H9 (cell line): ENCODE measurements around the gene SYNGR4. TPM values are rescaled to one million over a fixed set of nuclear protein-coding genes. Genes with fewer than 3 reads are reported as not detected.

Experiments
- DNase-seq: peaks from one replicate; pipeline ENCODE4 v3.0.0-alpha.2; 2017
- H2AFZ ChIP-seq: one replicate; pipeline ENCODE4 v1.6.1; 2013; ENCODE audit warnings: mild to moderate bottlenecking, low read length, control low read depth, moderate library complexity
- H2AK5ac ChIP-seq: 2 replicates; pipeline ENCODE4 v1.6.1; 2013; ENCODE audit warnings: low read length, control low read depth, mixed read lengths; ENCODE audit not compliant: insufficient read length
- H2BK120ac ChIP-seq: one replicate; pipeline ENCODE4 v1.6.1; 2013; ENCODE audit warnings: low read depth, mild to moderate bottlenecking, low read length, control low read depth, inconsistent platforms; ENCODE audit not compliant: poor library complexity, severe bottlenecking
- H2BK12ac ChIP-seq: 2 replicates; pipeline ENCODE4 v1.6.1; 2013; ENCODE audit warnings: low read length, control low read depth, mixed read lengths, low read depth; ENCODE audit not compliant: insufficient read length
- H2BK15ac ChIP-seq: 2 replicates; pipeline ENCODE4 v1.6.1; 2013; ENCODE audit warnings: low read depth, low read length, control low read depth
- H2BK20ac ChIP-seq: one replicate; pipeline ENCODE4 v1.6.1; 2013; ENCODE audit warnings: low read depth, mild to moderate bottlenecking, low read length, control low read depth, inconsistent platforms; ENCODE audit not compliant: poor library complexity, severe bottlenecking
- H2BK5ac ChIP-seq: 2 replicates; pipeline ENCODE4 v1.6.1; 2013; ENCODE audit warnings: low read length, control low read depth, mixed read lengths; ENCODE audit not compliant: insufficient read length
- H3K14ac ChIP-seq: 2 replicates; pipeline ENCODE4 v1.6.1; 2013; ENCODE audit warnings: low read length, control low read depth; ENCODE audit not compliant: insufficient read depth
- H3K18ac ChIP-seq: 2 replicates; pipeline ENCODE4 v1.6.1; 2013; ENCODE audit warnings: low read depth, mild to moderate bottlenecking, mixed read lengths, low read length, control low read depth; ENCODE audit not compliant: insufficient read length
- H3K23ac ChIP-seq: 2 replicates; pipeline ENCODE4 v1.6.1; 2013; ENCODE audit warnings: low read length, control low read depth, mixed read lengths, low read depth; ENCODE audit not compliant: insufficient read length
- H3K23me2 ChIP-seq: 2 replicates; pipeline ENCODE4 v1.6.1; 2013; ENCODE audit warnings: low read depth, mild to moderate bottlenecking, mixed read lengths, low read length, control low read depth; ENCODE audit not compliant: insufficient read length, poor library complexity, severe bottlenecking
- H3K27ac ChIP-seq: 2 replicates; pipeline ENCODE4 v1.5.1; 2013; ENCODE audit warnings: low read length, control low read depth, mixed read lengths, low read depth; ENCODE audit not compliant: insufficient read length
- H3K27me3 ChIP-seq: 2 replicates; pipeline ENCODE4 v1.6.1; 2013; ENCODE audit warnings: low read length, control low read depth, inconsistent platforms; ENCODE audit not compliant: insufficient read depth
- H3K4ac ChIP-seq: 2 replicates; pipeline ENCODE4 v1.6.1; 2013; ENCODE audit warnings: low read depth, mild to moderate bottlenecking, control low read depth, inconsistent platforms, low read length, moderate library complexity
- H3K4me1 ChIP-seq: 2 replicates; pipeline ENCODE4 v1.6.1; 2013; ENCODE audit warnings: low read length, control low read depth, inconsistent platforms; ENCODE audit not compliant: insufficient read depth
- H3K4me2 ChIP-seq: 2 replicates; pipeline ENCODE4 v1.6.1; 2013; ENCODE audit warnings: low read length, control low read depth, mixed read lengths; ENCODE audit not compliant: insufficient read length, insufficient read depth
- H3K56ac ChIP-seq: 2 replicates; pipeline ENCODE4 v1.6.1; 2013; ENCODE audit warnings: low read depth, mild to moderate bottlenecking, mixed read lengths, low read length, control low read depth; ENCODE audit not compliant: insufficient read length
- H3K79me1 ChIP-seq: 2 replicates; pipeline ENCODE4 v1.6.1; 2013; ENCODE audit warnings: low read depth, mild to moderate bottlenecking, moderate library complexity, low read length, control low read depth, inconsistent platforms; ENCODE audit not compliant: insufficient read depth, poor library complexity, severe bottlenecking
- H3K79me2 ChIP-seq: 2 replicates; pipeline ENCODE4 v1.6.1; 2013; ENCODE audit warnings: low read length, control low read depth, inconsistent platforms; ENCODE audit not compliant: insufficient read depth
- H3K9ac ChIP-seq: 2 replicates; pipeline ENCODE4 v1.6.1; 2013; ENCODE audit warnings: low read length, control low read depth, mixed read lengths; ENCODE audit not compliant: insufficient read length; ENCODE audit errors: extremely low read depth
- H3K9me3 ChIP-seq: one replicate; pipeline ENCODE4 v1.6.1; 2013; ENCODE audit warnings: low read depth, low read length, inconsistent platforms; ENCODE audit not compliant: control insufficient read depth
- H3T11ph ChIP-seq: one replicate; pipeline ENCODE4 v1.6.1; 2013; ENCODE audit warnings: mild to moderate bottlenecking, low read length, control low read depth, inconsistent platforms
- H4K20me1 ChIP-seq: one replicate; pipeline ENCODE4 v1.6.1; 2013; ENCODE audit not compliant: control insufficient read depth, insufficient read length, insufficient read depth
- H4K5ac ChIP-seq: 2 replicates; pipeline ENCODE4 v1.6.1; 2013; ENCODE audit warnings: low read depth, mild to moderate bottlenecking, mixed read lengths, low read length, control low read depth; ENCODE audit not compliant: insufficient read length
- H4K8ac ChIP-seq: replicated peaks from 2 replicates; pipeline ENCODE4 v1.6.1; 2013; ENCODE audit warnings: low read length, control low read depth, mixed read lengths, low read depth; ENCODE audit not compliant: insufficient read length
- H4K91ac ChIP-seq: 2 replicates; pipeline ENCODE4 v1.6.1; 2013; ENCODE audit warnings: low read depth, mild to moderate bottlenecking, moderate library complexity, mixed read lengths, low read length, control low read depth; ENCODE audit not compliant: insufficient read length
- H3K27ac Mint-ChIP-seq, 3 experiments: 2 replicates in 2 of 3; 3 replicates in 1 of 3; pipeline ENCODE4 v1.8.0; 2020 to 2021; ENCODE audit warnings: mixed read lengths in 3 of 3, mild to moderate bottlenecking in 1 of 3, moderate library complexity in 1 of 3
- H3K27me3 Mint-ChIP-seq: 2 replicates; pipeline ENCODE4 v1.8.0; 2021; ENCODE audit warnings: low read depth, mild to moderate bottlenecking, moderate library complexity, mixed read lengths
- H3K36me3 Mint-ChIP-seq, 3 experiments: 2 replicates in 2 of 3; 3 replicates in 1 of 3; pipeline ENCODE4 v1.8.0; 2020 to 2021; ENCODE audit warnings: low read depth in 3 of 3, mixed read lengths in 3 of 3; ENCODE audit not compliant: insufficient read depth in 1 of 3
- H3K4me1 Mint-ChIP-seq, 2 experiments: 2 replicates each; pipeline ENCODE4 v1.8.0; 2020; ENCODE audit warnings: mixed read lengths in 2 of 2
- H3K4me3 Mint-ChIP-seq, 2 experiments: 2 replicates in 1 of 2; 3 replicates in 1 of 2; pipeline ENCODE4 v1.8.0; 2020 to 2021; ENCODE audit warnings: mild to moderate bottlenecking in 2 of 2, mixed read lengths in 2 of 2, moderate library complexity in 1 of 2
- H3K9me3 Mint-ChIP-seq, 2 experiments: 2 replicates in 1 of 2; 3 replicates in 1 of 2; pipeline ENCODE4 v1.8.0; 2020; ENCODE audit warnings: mild to moderate bottlenecking in 2 of 2, mixed read lengths in 2 of 2, moderate library complexity in 1 of 2
- CTCF ChIP-seq: fragments of 200-600 bp; sonication (generic); conservative IDR thresholded peaks from 3 replicates; pipeline ENCODE4 v1.8.0; 2021; ENCODE audit warnings: antibody characterized with exemption, mild to moderate bottlenecking
- WGBS: extraction: QIAGEN DNeasy Blood & Tissue Kit; methylation state at CpG from one replicate; pipeline ENCODE4 v1.1.7; 2013; ENCODE audit warnings: missing lambda C conversion rate, low lambda C conversion rate, mixed read lengths; ENCODE audit not compliant: insufficient read length; ENCODE audit errors: extremely low coverage; 5-methylcytosine and 5-hydroxymethylcytosine counted together
- total RNA-seq: library from RNA; stranded (reverse); gene quantifications from 2 replicates; pipeline ENCODE4 v1.2.1, GENCODE V29; 2021

SYNGR4 gene
- total RNA-seq, 1 experiment from 2014 or later = 0.31 TPM

GRCh38 chr19:48373567-48373966 is 9.4 kb downstream of the SYNGR4 start:
- no peak for TF ChIP-seq CTCF
- no peak overlapping the region for H4K5ac ChIP-seq
- no peak overlapping the region for H2BK5ac ChIP-seq
- Mint-ChIP-seq H3K27ac (no peak overlapping the region), H3K27me3 (peaks cover 39% of the 10 kb centered on the region), H3K4me1 (peaks cover 5 to 16% of the 10 kb centered on the region in 2 experiments; a peak in 3 of 4 replicates), H3K4me3 (no peak overlapping the region), H3K36me3 (no peaks in the 10 kb centered on the region), H3K9me3 (no peaks in the 10 kb centered on the region)
- H4K91ac ChIP-seq = no peak overlapping the region
- no peaks in the 10 kb centered on the region for H4K20me1 ChIP-seq
- H3K18ac ChIP-seq = no peak overlapping the region
- no peaks in the 10 kb centered on the region for H3K9me3 ChIP-seq
- H4K8ac ChIP-seq = no peak overlapping the region
- no peaks in the 10 kb centered on the region for H3K79me1 ChIP-seq
- H3K27me3 ChIP-seq = no peaks in the 10 kb centered on the region; the same call in 1 of the 2 replicates
- H3K27ac ChIP-seq = no peak overlapping the region
- no peak overlapping the region for H3T11ph ChIP-seq
- no peak overlapping the region for H2AFZ ChIP-seq
- H3K56ac ChIP-seq = no peak overlapping the region
- H2BK12ac ChIP-seq = no peak overlapping the region
- no peak overlapping the region for H3K9ac ChIP-seq
- H3K14ac ChIP-seq = no peak overlapping the region
- 0 out of 2 replicates have a peak, but pooled peaks cover 1% of the 10 kb centered on the region for H3K79me2 ChIP-seq
- WGBS = no CpG with 5 or more reads among the region's 11 CpGs
- no peak overlapping the region for H3K23ac ChIP-seq
- DNase-seq = no peak
- no peak overlapping the region for H2BK20ac ChIP-seq
- no peaks in the 10 kb centered on the region for H3K4me1 ChIP-seq
- no peaks in the 10 kb centered on the region for H3K23me2 ChIP-seq
- H2AK5ac ChIP-seq = no peak overlapping the region
- no peak overlapping the region for H3K4me2 ChIP-seq
- H2BK15ac ChIP-seq = no peak overlapping the region
- H2BK120ac ChIP-seq = no peak overlapping the region
- no peak overlapping the region for H3K4ac ChIP-seq
